Measurements from ENCODE around the gene PANK2. TPM values are rescaled to one million over a fixed set of nuclear protein-coding genes. Genes with fewer than 3 reads are reported as not detected.

Gene PANK2
- total RNA-seq, 1 experiment from 2014 or later = 41.6 TPM

- ChIA-PET CTCF (interaction anchor here (0.7 kb wide), 1 partner anchor 118 kb away, joined by 4 read pairs; no protein-coding TSS in a partner anchor), POLR2A (no interaction called here), RAD21 (ENCODE audit: low non-redundant PET in 1 of 2, low total read pairs in 2 of 2, uncharacterized antibody in 2 of 2, unreplicated experiment in 2 of 2) (no interaction called here)
- DNase-seq (ENCODE audit: low read depth, low spot score) = no peak
- Histone ChIP-seq H3K9me2 (ENCODE audit: insufficient read depth) (no peaks in the 10 kb centered on the region), H3K36me3 (ENCODE audit: control insufficient read depth in 1 of 2, insufficient read depth in 2 of 2, low read length in 2 of 2) (no peaks in the 10 kb centered on the region), H4K20me1 (ENCODE audit: insufficient read depth) (no peaks in the 10 kb centered on the region), H3K4me2 (ENCODE audit: low read length) (no peak overlapping the region), H3K9me3 (ENCODE audit: control insufficient read depth in 1 of 2, insufficient read depth in 1 of 2, low read depth in 1 of 2, low read length in 2 of 2) (no peaks in the 10 kb centered on the region), H3K4me1 (ENCODE audit: control insufficient read depth in 1 of 2, insufficient read depth in 2 of 2, low read length in 2 of 2) (no peaks in the 10 kb centered on the region), H3K4me3 (replicated peaks in 1 of 2; ENCODE audit: low read depth in 1 of 2, low read length in 2 of 2) (no peak overlapping the region), H3K9ac (ENCODE audit: low read length) (no peak overlapping the region), H2AFZ (ENCODE audit: low read depth, low read length, poor library complexity, severe bottlenecking) (no peak overlapping the region), H3K79me2 (ENCODE audit: insufficient read depth, low read length) (no peaks in the 10 kb centered on the region), H3K27me3 (ENCODE audit: insufficient read depth, low read length) (no peaks in the 10 kb centered on the region), H3K27ac (ENCODE audit: low read depth, low read length) (no peak overlapping the region)
- no peak for ATAC-seq
- TF ChIP-seq ATF3 (IDR thresholded peaks at IDR 0.05) (no peak), JUND (IDR thresholded peaks at IDR 0.05) (no peak), ELF1 (IDR thresholded peaks at IDR 0.05; ENCODE audit: borderline replicate concordance, low read depth) (no peak), REST (IDR thresholded peaks at IDR 0.05; ENCODE audit: low read depth) (no peak)
- TF ChIP-seq, protein P1, sequence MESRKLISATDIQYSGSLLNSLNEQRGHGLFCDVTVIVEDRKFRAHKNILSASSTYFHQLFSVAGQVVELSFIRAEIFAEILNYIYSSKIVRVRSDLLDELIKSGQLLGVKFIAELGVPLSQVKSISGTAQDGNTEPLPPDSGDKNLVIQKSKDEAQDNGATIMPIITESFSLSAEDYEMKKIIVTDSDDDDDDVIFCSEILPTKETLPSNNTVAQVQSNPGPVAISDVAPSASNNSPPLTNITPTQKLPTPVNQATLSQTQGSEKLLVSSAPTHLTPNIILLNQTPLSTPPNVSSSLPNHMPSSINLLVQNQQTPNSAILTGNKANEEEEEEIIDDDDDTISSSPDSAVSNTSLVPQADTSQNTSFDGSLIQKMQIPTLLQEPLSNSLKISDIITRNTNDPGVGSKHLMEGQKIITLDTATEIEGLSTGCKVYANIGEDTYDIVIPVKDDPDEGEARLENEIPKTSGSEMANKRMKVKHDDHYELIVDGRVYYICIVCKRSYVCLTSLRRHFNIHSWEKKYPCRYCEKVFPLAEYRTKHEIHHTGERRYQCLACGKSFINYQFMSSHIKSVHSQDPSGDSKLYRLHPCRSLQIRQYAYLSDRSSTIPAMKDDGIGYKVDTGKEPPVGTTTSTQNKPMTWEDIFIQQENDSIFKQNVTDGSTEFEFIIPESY (IDR thresholded peaks at IDR 0.05; ENCODE audit: extremely low read depth, insufficient replicate concordance, low read length) = no peak
- BruUV-seq (replicated peaks) = no TSS peak
- intact Hi-C loops (cut with micrococcal nuclease) = no loop called here
Measured at GRCh38 chr20:3966571-3966970, 77.4 kb downstream of the PANK2 start.
